Stimulated activated naive CD4-positive, alpha-beta T cell treated with Interleukin-2 at 50 U/mL for 16 hours (primary cell): ENCODE measurements around the gene KCNK15.
"Not testable (repeated sequence)": the region's sequence is repeated elsewhere in the genome, so short reads cannot be mapped to it uniquely, and the experiment has no call there.

Source experiments
- DNase-seq: peaks from one replicate; lab custom pipeline; 2025; lab: John Stamatoyannopoulos, UW

KCNK15 gene

GRCh38 chr20:44759595-44759994 lies 13.9 kb downstream of the KCNK15 start:
- no peak for DNase-seq

- DNase-seq: no peak
Measured at GRCh38 chr20:44761423-44761822, 15.8 kb downstream of the KCNK15 start.

- DNase-seq: no peak
Measured at GRCh38 chr20:44762466-44763140, 16.9 kb downstream of the KCNK15 start.

- not testable (repeated sequence) for DNase-seq
Measured at GRCh38 chr20:44763798-44764197, 18.1 kb downstream of the KCNK15 start.

- no peak for DNase-seq
Measured at GRCh38 chr20:44765091-44765490, 19.4 kb downstream of the KCNK15 start.

GRCh38 chr20:44765701-44766347 lies 20.2 kb downstream of the KCNK15 start:
- DNase-seq: no peak

GRCh38 chr20:44768256-44768655 lies 22.6 kb downstream of the KCNK15 start:
- no peak for DNase-seq

- DNase-seq: no peak
Measured at GRCh38 chr20:44768854-44769480, 23.3 kb downstream of the KCNK15 start.

GRCh38 chr20:44769481-44769863 lies 23.8 kb downstream of the KCNK15 start:
- no peak for DNase-seq

- DNase-seq: no peak
Measured at GRCh38 chr20:44770484-44771171, 25.0 kb downstream of the KCNK15 start.

GRCh38 chr20:44771172-44771535 lies 25.5 kb downstream of the KCNK15 start:
- DNase-seq: no peak

- no peak for DNase-seq
Measured at GRCh38 chr20:44772636-44773035, 27.0 kb downstream of the KCNK15 start.

- no peak for DNase-seq
Measured at GRCh38 chr20:44773070-44773829, 27.6 kb downstream of the KCNK15 start.

- no peak for DNase-seq
Measured at GRCh38 chr20:44776980-44777379, 31.3 kb downstream of the KCNK15 start.

GRCh38 chr20:44780226-44780625 lies 34.6 kb downstream of the KCNK15 start:
- peak; percentile 5 for DNase-seq

- DNase-seq: no peak
Measured at GRCh38 chr20:44781118-44781517, 35.5 kb downstream of the KCNK15 start.

- DNase-seq: no peak
Measured at GRCh38 chr20:44781791-44782190, 36.1 kb downstream of the KCNK15 start.

GRCh38 chr20:44784688-44785087 lies 39.0 kb downstream of the KCNK15 start:
- DNase-seq: no peak

GRCh38 chr20:44785768-44786167 lies 40.1 kb downstream of the KCNK15 start:
- DNase-seq: no peak

- DNase-seq: no peak
Measured at GRCh38 chr20:44787299-44787698, 41.6 kb downstream of the KCNK15 start.

GRCh38 chr20:44788706-44789456 lies 43.2 kb downstream of the KCNK15 start:
- no peak for DNase-seq
